ENCODE results near the gene LHFPL5. TPM values are rescaled to one million over a fixed set of nuclear protein-coding genes. Genes with fewer than 3 reads are reported as not detected.
A peak's percentile ranks its signal among the peaks of the same experiment; 100 is the strongest.

The LHFPL5 gene
- total RNA-seq, 1 experiment from 2014 or later, result 0.42 TPM

DNA sequence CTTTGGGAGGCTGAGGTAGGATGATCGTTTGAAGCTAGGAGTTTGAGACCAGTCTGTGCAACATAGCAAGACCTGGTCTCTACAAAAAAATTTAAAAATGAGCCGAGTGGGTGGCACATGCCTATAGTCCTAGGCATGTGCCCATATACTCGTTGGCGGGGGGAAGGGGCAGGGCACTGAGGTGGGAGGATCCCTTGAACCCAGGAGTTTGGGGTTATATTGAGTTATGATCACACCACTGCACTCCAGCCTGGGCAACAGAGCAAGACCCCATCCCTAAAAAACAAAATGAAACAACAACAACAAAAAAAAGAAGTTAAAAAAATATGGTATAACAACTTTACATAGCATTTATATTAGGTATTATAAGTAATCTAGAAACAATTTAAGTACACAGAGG, 47.8 kb downstream of the LHFPL5 start:
- H3K4me1 Mint-ChIP-seq (ENCODE audit: low read depth, unreplicated experiment), result no peaks in the 10 kb centered on the region
- H3K27ac Mint-ChIP-seq (ENCODE audit: unreplicated experiment), result no peak overlapping the region
- no TSS peak for BruUV-seq (replicated peaks)
- no peaks in the 10 kb centered on the region for H3K27me3 Mint-ChIP-seq (ENCODE audit: unreplicated experiment)
- CTCF ChIA-PET, result no interaction called here
- no peak overlapping the region for H3K4me3 Mint-ChIP-seq (ENCODE audit: low read depth, unreplicated experiment)
- TF ChIP-seq, protein P1, sequence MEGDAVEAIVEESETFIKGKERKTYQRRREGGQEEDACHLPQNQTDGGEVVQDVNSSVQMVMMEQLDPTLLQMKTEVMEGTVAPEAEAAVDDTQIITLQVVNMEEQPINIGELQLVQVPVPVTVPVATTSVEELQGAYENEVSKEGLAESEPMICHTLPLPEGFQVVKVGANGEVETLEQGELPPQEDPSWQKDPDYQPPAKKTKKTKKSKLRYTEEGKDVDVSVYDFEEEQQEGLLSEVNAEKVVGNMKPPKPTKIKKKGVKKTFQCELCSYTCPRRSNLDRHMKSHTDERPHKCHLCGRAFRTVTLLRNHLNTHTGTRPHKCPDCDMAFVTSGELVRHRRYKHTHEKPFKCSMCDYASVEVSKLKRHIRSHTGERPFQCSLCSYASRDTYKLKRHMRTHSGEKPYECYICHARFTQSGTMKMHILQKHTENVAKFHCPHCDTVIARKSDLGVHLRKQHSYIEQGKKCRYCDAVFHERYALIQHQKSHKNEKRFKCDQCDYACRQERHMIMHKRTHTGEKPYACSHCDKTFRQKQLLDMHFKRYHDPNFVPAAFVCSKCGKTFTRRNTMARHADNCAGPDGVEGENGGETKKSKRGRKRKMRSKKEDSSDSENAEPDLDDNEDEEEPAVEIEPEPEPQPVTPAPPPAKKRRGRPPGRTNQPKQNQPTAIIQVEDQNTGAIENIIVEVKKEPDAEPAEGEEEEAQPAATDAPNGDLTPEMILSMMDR (IDR thresholded peaks at IDR 0.05; ENCODE audit: unreplicated experiment), result no peak
- H3K36me3 Mint-ChIP-seq (ENCODE audit: insufficient read depth, unreplicated experiment), result peaks cover 55% of the 10 kb centered on the region
- peaks cover 6% of the 10 kb centered on the region for H3K9me3 Mint-ChIP-seq (ENCODE audit: low read depth, unreplicated experiment)
- DNase-seq, result no peak
- intact Hi-C loops (cut with micrococcal nuclease; ENCODE audit: unreplicated experiment), result no loop called here

GRCh38 chr6:35856250-35856649, 51.1 kb downstream of the LHFPL5 start:
- CTCF ChIA-PET, result no interaction called here
- no TSS peak for BruUV-seq (replicated peaks)
- Mint-ChIP-seq H3K9me3 (ENCODE audit: low read depth, unreplicated experiment) (no peaks in the 10 kb centered on the region), H3K27me3 (ENCODE audit: unreplicated experiment) (no peaks in the 10 kb centered on the region), H3K4me1 (ENCODE audit: low read depth, unreplicated experiment) (no peaks in the 10 kb centered on the region), H3K27ac (ENCODE audit: unreplicated experiment) (no peak overlapping the region), H3K4me3 (ENCODE audit: low read depth, unreplicated experiment) (no peak overlapping the region), H3K36me3 (ENCODE audit: insufficient read depth, unreplicated experiment) (peaks cover 38% of the 10 kb centered on the region)
- DNase-seq, result no peak
- TF ChIP-seq, protein P1 (IDR thresholded peaks at IDR 0.05; ENCODE audit: unreplicated experiment), result no peak
- intact Hi-C loops (cut with micrococcal nuclease; ENCODE audit: unreplicated experiment), result no loop called here

DNA sequence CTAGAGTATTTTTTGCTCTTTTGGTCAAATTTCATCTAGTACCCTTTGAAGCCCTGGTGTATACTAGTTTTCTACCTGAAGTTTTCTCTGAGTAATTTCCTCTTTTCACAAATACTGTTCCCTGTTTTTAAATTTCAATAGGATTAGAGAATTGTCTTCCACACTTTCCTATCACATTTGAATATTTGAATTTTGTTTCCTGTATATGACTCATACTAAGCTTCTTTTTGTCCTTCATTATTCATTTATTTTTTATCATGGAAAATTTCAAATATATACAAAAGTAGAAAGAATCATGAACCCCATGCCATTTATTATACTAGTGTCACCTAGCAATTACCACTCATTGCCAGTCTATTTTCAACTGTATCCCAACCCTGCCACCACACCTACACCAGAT, 52.7 kb downstream of the LHFPL5 start:
- intact Hi-C loops (cut with micrococcal nuclease; ENCODE audit: unreplicated experiment), result no loop called here
- no peak for DNase-seq
- CTCF ChIA-PET, result interaction anchor here (0.6 kb wide), 1 partner anchor 17 kb away, joined by 3 read pairs; no protein-coding TSS in a partner anchor
- no TSS peak for BruUV-seq (replicated peaks)
- H3K27me3 Mint-ChIP-seq (ENCODE audit: unreplicated experiment), result no peaks in the 10 kb centered on the region
- no peaks in the 10 kb centered on the region for H3K4me1 Mint-ChIP-seq (ENCODE audit: low read depth, unreplicated experiment)
- H3K27ac Mint-ChIP-seq (ENCODE audit: unreplicated experiment), result peak overlapping the region; percentile 49
- TF ChIP-seq, protein P1 (IDR thresholded peaks at IDR 0.05; ENCODE audit: unreplicated experiment), result no peak
- no peaks in the 10 kb centered on the region for H3K9me3 Mint-ChIP-seq (ENCODE audit: low read depth, unreplicated experiment)
- H3K36me3 Mint-ChIP-seq (ENCODE audit: insufficient read depth, unreplicated experiment), result peaks cover 37% of the 10 kb centered on the region
- no peak overlapping the region for H3K4me3 Mint-ChIP-seq (ENCODE audit: low read depth, unreplicated experiment)

- H3K36me3 Mint-ChIP-seq (ENCODE audit: insufficient read depth, unreplicated experiment), result peaks cover 29% of the 10 kb centered on the region
- H3K27me3 Mint-ChIP-seq (ENCODE audit: unreplicated experiment), result no peaks in the 10 kb centered on the region
- TF ChIP-seq, protein P1 (IDR thresholded peaks at IDR 0.05; ENCODE audit: unreplicated experiment), result no peak
- H3K4me3 Mint-ChIP-seq (ENCODE audit: low read depth, unreplicated experiment), result no peak overlapping the region
- no peak overlapping the region for H3K27ac Mint-ChIP-seq (ENCODE audit: unreplicated experiment)
- no peak for DNase-seq
- no TSS peak for BruUV-seq (replicated peaks)
- CTCF ChIA-PET, result interaction anchor here (0.6 kb wide), 1 partner anchor 72 kb away, joined by 5 read pairs; no protein-coding TSS in a partner anchor
- H3K4me1 Mint-ChIP-seq (ENCODE audit: low read depth, unreplicated experiment), result no peaks in the 10 kb centered on the region
- no peaks in the 10 kb centered on the region for H3K9me3 Mint-ChIP-seq (ENCODE audit: low read depth, unreplicated experiment)
- intact Hi-C loops (cut with micrococcal nuclease; ENCODE audit: unreplicated experiment), result no loop called here
Measured at GRCh38 chr6:35859367-35859766, 54.2 kb downstream of the LHFPL5 start.

Other genes starting within 250 kb of the LHFPL5 start
- 14.3 and 15.1 TPM in 2 replicates for gene FKBP5, start 116.4 kb upstream of the LHFPL5 start, total RNA-seq (2022)
- not detected in 2 replicates for gene ARMC12, start 68.3 kb upstream of the LHFPL5 start, total RNA-seq (2022)
- not detected in 2 replicates for gene CLPSL2, start 28.8 kb upstream of the LHFPL5 start, total RNA-seq (2022)
- not detected in 2 replicates for gene CLPSL1, start 24.3 kb upstream of the LHFPL5 start, total RNA-seq (2022)
- gene CLPS, start 8.0 kb upstream of the LHFPL5 start, total RNA-seq (2022), result not detected in 2 replicates
- gene SRPK1, start 115.7 kb downstream of the LHFPL5 start, total RNA-seq (2022), result 126 and 138 TPM in 2 replicates
- gene SLC26A8, start 219.3 kb downstream of the LHFPL5 start, total RNA-seq (2022), result 0.10 TPM in 1 of 2 replicates, not detected in the other
- 59.5 and 60.9 TPM in 2 replicates for gene MAPK14, start 222.5 kb downstream of the LHFPL5 start, total RNA-seq (2022)

All from Calu3 (cell line).